ENCODE data around the gene PLCB1. TPM values are rescaled to one million over a fixed set of nuclear protein-coding genes. Genes with fewer than 3 reads are reported as not detected.

Gene PLCB1
- total and polyA plus RNA-seq, 2 experiments from 2014 or later = 8.0 to 17.6 TPM

- no peak for DNase-seq (ENCODE audit: low read depth in 1 of 2, low spot score in 1 of 2)
- H3K27ac ChIP-seq = no peak overlapping the region
- H3K9me3 ChIP-seq (ENCODE audit: low read depth) = no peaks in the 10 kb centered on the region
- no peak for TF ChIP-seq CTCF (IDR thresholded peaks at IDR 0.05; ENCODE audit: low read depth, low read length)
- peaks cover 16% of the 10 kb centered on the region for H3K4me1 ChIP-seq (ENCODE audit: low read depth)
- H3K4me3 ChIP-seq = no peak overlapping the region
- no peaks in the 10 kb centered on the region for H3K36me3 ChIP-seq
- H3K27me3 ChIP-seq = no peaks in the 10 kb centered on the region
Observed at GRCh38 chr20:8126841-8127378, 5.2 kb upstream of the PLCB1 start.

- Histone ChIP-seq H3K27me3 (peaks cover 2% of the 10 kb centered on the region), H3K4me3 (no peak overlapping the region), H3K27ac (peak overlapping the region; percentile 8), H3K36me3 (no peaks in the 10 kb centered on the region), H3K9me3 (ENCODE audit: low read depth) (no peaks in the 10 kb centered on the region), H3K4me1 (ENCODE audit: low read depth) (peaks cover 16% of the 10 kb centered on the region)
- no peak for TF ChIP-seq CTCF (IDR thresholded peaks at IDR 0.05; ENCODE audit: low read depth, low read length)
- no peak for DNase-seq (ENCODE audit: low read depth in 1 of 2, low spot score in 1 of 2)
Observed at GRCh38 chr20:8127553-8128255, 4.4 kb upstream of the PLCB1 start.

GRCh38 chr20:8128291-8129060, 3.6 kb upstream of the PLCB1 start:
- H3K4me3 ChIP-seq = no peak overlapping the region
- H3K27me3 ChIP-seq = peaks cover 10% of the 10 kb centered on the region
- no peak for TF ChIP-seq CTCF (IDR thresholded peaks at IDR 0.05; ENCODE audit: low read depth, low read length)
- no peak overlapping the region for H3K27ac ChIP-seq
- no peaks in the 10 kb centered on the region for H3K9me3 ChIP-seq (ENCODE audit: low read depth)
- H3K36me3 ChIP-seq = no peaks in the 10 kb centered on the region
- no peak for DNase-seq (ENCODE audit: low read depth in 1 of 2, low spot score in 1 of 2)
- H3K4me1 ChIP-seq (ENCODE audit: low read depth) = peaks cover 16% of the 10 kb centered on the region

- DNase-seq (ENCODE audit: low read depth in 1 of 2, low spot score in 1 of 2) = peak in 1 of 2 donors; percentile 57
- Histone ChIP-seq H3K4me3 (no peak overlapping the region), H3K27me3 (peaks cover 16% of the 10 kb centered on the region), H3K4me1 (ENCODE audit: low read depth) (peaks cover 16% of the 10 kb centered on the region), H3K9me3 (ENCODE audit: low read depth) (no peaks in the 10 kb centered on the region), H3K36me3 (no peaks in the 10 kb centered on the region), H3K27ac (no peak overlapping the region)
- no peak for TF ChIP-seq CTCF (IDR thresholded peaks at IDR 0.05; ENCODE audit: low read depth, low read length)
Observed at GRCh38 chr20:8129211-8129976, 2.7 kb upstream of the PLCB1 start.

- Histone ChIP-seq H3K27me3 (peaks cover 16% of the 10 kb centered on the region), H3K4me1 (ENCODE audit: low read depth) (peaks cover 16% of the 10 kb centered on the region), H3K36me3 (no peaks in the 10 kb centered on the region), H3K9me3 (ENCODE audit: low read depth) (no peaks in the 10 kb centered on the region), H3K27ac (no peak overlapping the region), H3K4me3 (peak overlapping the region; percentile 59)
- no peak for TF ChIP-seq CTCF (IDR thresholded peaks at IDR 0.05; ENCODE audit: low read depth, low read length)
- DNase-seq (ENCODE audit: low read depth in 1 of 2, low spot score in 1 of 2) = no peak
Observed at GRCh38 chr20:8130840-8131526, 1.1 kb upstream of the PLCB1 start.
